ENCODE measurements around the gene TRIM54. TPM values are rescaled to one million over a fixed set of nuclear protein-coding genes. Genes with fewer than 3 reads are reported as not detected.

The TRIM54 gene
- total RNA-seq, 1 experiment from 2014 or later, result 0.99 TPM

DNA sequence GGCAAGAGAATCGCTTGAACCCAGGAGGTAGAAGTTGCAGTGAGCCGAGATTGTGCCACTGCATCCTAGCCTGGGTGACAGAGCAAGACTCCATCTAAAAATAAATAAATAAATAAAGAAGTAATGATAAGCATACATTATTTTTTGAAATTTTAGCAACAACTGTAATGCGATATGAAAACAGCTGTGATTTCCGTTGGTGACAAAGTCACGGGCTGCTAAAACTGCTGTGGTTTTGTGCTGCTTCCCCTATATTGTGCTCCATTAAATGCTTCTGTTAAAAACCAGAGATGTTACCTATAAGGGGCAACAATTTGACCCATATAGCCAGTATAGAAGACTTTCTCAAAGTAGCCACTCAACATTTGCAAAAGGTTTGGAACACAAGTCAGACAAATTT, 8.3 kb downstream of the TRIM54 start:
- peaks cover 33% of the 10 kb centered on the region for H3K27me3 Mint-ChIP-seq (ENCODE audit: unreplicated experiment)
- no peak overlapping the region for H3K27ac Mint-ChIP-seq (ENCODE audit: unreplicated experiment)
- CTCF ChIA-PET, result no interaction called here
- TF ChIP-seq, protein P1, sequence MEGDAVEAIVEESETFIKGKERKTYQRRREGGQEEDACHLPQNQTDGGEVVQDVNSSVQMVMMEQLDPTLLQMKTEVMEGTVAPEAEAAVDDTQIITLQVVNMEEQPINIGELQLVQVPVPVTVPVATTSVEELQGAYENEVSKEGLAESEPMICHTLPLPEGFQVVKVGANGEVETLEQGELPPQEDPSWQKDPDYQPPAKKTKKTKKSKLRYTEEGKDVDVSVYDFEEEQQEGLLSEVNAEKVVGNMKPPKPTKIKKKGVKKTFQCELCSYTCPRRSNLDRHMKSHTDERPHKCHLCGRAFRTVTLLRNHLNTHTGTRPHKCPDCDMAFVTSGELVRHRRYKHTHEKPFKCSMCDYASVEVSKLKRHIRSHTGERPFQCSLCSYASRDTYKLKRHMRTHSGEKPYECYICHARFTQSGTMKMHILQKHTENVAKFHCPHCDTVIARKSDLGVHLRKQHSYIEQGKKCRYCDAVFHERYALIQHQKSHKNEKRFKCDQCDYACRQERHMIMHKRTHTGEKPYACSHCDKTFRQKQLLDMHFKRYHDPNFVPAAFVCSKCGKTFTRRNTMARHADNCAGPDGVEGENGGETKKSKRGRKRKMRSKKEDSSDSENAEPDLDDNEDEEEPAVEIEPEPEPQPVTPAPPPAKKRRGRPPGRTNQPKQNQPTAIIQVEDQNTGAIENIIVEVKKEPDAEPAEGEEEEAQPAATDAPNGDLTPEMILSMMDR (IDR thresholded peaks at IDR 0.05; ENCODE audit: unreplicated experiment), result no peak
- BruUV-seq (replicated peaks), result no TSS peak
- no peak for DNase-seq
- no peaks in the 10 kb centered on the region for H3K9me3 Mint-ChIP-seq (ENCODE audit: low read depth, unreplicated experiment)
- intact Hi-C loops (cut with micrococcal nuclease; ENCODE audit: unreplicated experiment), result no loop called here
- H3K36me3 Mint-ChIP-seq (ENCODE audit: insufficient read depth, unreplicated experiment), result no peaks in the 10 kb centered on the region
- peaks cover 23% of the 10 kb centered on the region for H3K4me1 Mint-ChIP-seq (ENCODE audit: low read depth, unreplicated experiment)
- H3K4me3 Mint-ChIP-seq (ENCODE audit: low read depth, unreplicated experiment), result no peak overlapping the region

DNA sequence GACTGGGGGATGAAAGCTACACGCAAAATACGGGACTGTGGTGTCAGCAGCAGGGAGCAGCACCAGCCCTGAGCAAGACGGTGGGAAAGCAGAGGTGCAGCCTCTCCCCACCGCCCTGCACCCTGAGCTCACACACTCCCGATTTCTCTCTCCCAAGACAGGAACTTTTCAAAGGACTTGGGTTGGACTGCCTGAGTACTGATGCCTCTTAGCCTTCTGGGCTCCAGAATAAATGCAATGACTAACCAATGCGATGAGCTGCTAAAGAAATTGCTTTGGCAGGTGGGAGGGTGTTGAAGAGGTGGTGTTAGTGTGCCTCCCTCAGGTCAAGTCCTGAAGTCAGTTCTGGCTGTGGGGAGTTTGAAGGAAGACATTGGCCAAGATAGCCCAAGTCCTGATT, 9.6 kb downstream of the TRIM54 start:
- Mint-ChIP-seq H3K4me1 (ENCODE audit: low read depth, unreplicated experiment) (peaks cover 23% of the 10 kb centered on the region), H3K36me3 (ENCODE audit: insufficient read depth, unreplicated experiment) (no peaks in the 10 kb centered on the region), H3K9me3 (ENCODE audit: low read depth, unreplicated experiment) (no peaks in the 10 kb centered on the region), H3K27ac (ENCODE audit: unreplicated experiment) (no peak overlapping the region), H3K4me3 (ENCODE audit: low read depth, unreplicated experiment) (no peak overlapping the region), H3K27me3 (ENCODE audit: unreplicated experiment) (peaks cover 27% of the 10 kb centered on the region)
- intact Hi-C loops (cut with micrococcal nuclease; ENCODE audit: unreplicated experiment), result no loop called here
- DNase-seq, result no peak
- BruUV-seq (replicated peaks), result no TSS peak
- CTCF ChIA-PET, result interaction anchor here (0.6 to 3.5 kb wide), 4 partner anchors 10 to 100 kb away, joined by 4 to 32 read pairs (median 18); partner anchors contain the start of gene TRIM54
- TF ChIP-seq, protein P1 (IDR thresholded peaks at IDR 0.05; ENCODE audit: unreplicated experiment), result no peak

DNA sequence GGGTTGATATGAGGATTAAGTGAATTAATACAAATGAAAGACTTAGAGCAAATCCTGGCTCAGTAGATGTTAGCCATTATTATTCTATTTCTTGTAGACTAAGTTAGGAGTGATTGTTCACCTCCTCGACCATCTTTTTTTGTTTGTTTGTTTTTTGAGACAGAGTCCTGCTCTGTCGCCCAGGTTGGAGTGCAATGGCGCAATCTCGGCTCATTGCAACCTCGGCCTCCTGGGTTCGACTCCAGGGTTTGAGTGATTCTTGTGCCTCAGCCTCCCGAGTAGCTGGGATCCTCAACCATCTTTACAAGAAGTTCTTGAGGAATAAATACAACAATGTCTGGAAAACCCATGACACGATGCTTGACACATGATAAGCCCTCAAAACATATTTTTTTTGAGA, 12.7 kb downstream of the TRIM54 start:
- Mint-ChIP-seq H3K27ac (ENCODE audit: unreplicated experiment) (no peak overlapping the region), H3K4me3 (ENCODE audit: low read depth, unreplicated experiment) (no peak overlapping the region), H3K4me1 (ENCODE audit: low read depth, unreplicated experiment) (peaks cover 23% of the 10 kb centered on the region), H3K9me3 (ENCODE audit: low read depth, unreplicated experiment) (no peaks in the 10 kb centered on the region), H3K36me3 (ENCODE audit: insufficient read depth, unreplicated experiment) (no peaks in the 10 kb centered on the region), H3K27me3 (ENCODE audit: unreplicated experiment) (peaks cover 13% of the 10 kb centered on the region)
- intact Hi-C loops (cut with micrococcal nuclease; ENCODE audit: unreplicated experiment), result no loop called here
- CTCF ChIA-PET, result no interaction called here
- no peak for DNase-seq
- BruUV-seq (replicated peaks), result no TSS peak
- TF ChIP-seq, protein P1 (IDR thresholded peaks at IDR 0.05; ENCODE audit: unreplicated experiment), result no peak

DNA sequence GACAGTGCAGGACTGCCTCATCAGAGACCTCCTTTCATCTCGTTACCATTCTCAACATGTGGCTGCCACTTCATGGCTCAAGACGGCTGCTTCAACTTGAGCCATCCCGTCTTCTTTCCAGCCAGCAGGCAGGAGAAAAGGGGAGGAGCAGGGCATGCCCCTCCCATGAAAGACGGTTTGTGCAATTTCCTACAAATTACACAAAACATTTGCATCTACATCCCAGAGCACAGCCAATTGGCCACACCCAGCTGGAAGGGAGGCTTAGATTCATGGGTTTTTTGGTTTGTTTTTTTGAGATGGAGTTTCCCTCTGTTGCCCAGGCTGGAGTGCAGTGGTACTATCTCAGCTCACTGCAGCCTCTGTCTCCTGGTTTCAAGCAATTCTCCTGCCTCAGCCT, 14.3 kb downstream of the TRIM54 start:
- CTCF ChIA-PET, result interaction anchor here (0.6 to 0.7 kb wide), 2 partner anchors 17 to 73 kb away, joined by 3 read pairs; no protein-coding TSS in a partner anchor
- peaks cover 13% of the 10 kb centered on the region for H3K27me3 Mint-ChIP-seq (ENCODE audit: unreplicated experiment)

More for the DNA sequence above, 14.3 kb downstream of the TRIM54 start:
- Mint-ChIP-seq H3K36me3 (ENCODE audit: insufficient read depth, unreplicated experiment) (no peaks in the 10 kb centered on the region), H3K4me3 (ENCODE audit: low read depth, unreplicated experiment) (no peak overlapping the region), H3K27ac (ENCODE audit: unreplicated experiment) (no peak overlapping the region), H3K9me3 (ENCODE audit: low read depth, unreplicated experiment) (no peaks in the 10 kb centered on the region), H3K4me1 (ENCODE audit: low read depth, unreplicated experiment) (peaks cover 21% of the 10 kb centered on the region)
- no TSS peak for BruUV-seq (replicated peaks)
- TF ChIP-seq, protein P1 (IDR thresholded peaks at IDR 0.05; ENCODE audit: unreplicated experiment), result no peak
- DNase-seq, result no peak
- intact Hi-C loops (cut with micrococcal nuclease; ENCODE audit: unreplicated experiment), result no loop called here

Measured in Calu3 (cell line).